C4-2B (cell line): Measurements from ENCODE around the gene CCDC28B.

Source experiments
- ZFX ChIP-seq: fragments of 450-650 bp; IDR thresholded peaks from 2 replicates; pipeline ENCODE4 v1.6.1; 2017
- TF ChIP-seq, protein P1 (sequence below): fragments of 450-650 bp; conservative IDR thresholded peaks from 2 replicates; pipeline ENCODE4 v1.5.1; 2017; ENCODE audit warnings: mild to moderate bottlenecking

DNA sequence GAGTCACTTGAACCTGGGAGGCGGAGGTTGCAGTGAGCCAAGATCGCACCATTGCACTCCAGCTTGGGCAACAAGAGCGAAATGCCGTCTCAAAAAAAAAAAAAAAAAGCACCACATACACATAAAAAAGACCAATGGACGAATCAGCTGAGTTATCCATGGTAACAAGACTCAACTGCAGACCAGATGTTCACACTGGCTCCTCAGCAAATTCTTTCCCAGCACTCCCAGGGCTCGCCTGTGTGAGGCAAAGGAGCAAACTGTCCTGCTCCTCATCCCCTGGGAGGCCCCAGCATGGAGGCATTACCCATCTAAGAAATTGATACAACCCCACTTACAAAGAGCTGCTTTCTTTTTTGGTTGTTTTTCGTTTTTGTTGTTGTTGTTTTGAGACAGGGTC, 18.6 kb downstream of the CCDC28B start:
- TF ChIP-seq, protein P1, sequence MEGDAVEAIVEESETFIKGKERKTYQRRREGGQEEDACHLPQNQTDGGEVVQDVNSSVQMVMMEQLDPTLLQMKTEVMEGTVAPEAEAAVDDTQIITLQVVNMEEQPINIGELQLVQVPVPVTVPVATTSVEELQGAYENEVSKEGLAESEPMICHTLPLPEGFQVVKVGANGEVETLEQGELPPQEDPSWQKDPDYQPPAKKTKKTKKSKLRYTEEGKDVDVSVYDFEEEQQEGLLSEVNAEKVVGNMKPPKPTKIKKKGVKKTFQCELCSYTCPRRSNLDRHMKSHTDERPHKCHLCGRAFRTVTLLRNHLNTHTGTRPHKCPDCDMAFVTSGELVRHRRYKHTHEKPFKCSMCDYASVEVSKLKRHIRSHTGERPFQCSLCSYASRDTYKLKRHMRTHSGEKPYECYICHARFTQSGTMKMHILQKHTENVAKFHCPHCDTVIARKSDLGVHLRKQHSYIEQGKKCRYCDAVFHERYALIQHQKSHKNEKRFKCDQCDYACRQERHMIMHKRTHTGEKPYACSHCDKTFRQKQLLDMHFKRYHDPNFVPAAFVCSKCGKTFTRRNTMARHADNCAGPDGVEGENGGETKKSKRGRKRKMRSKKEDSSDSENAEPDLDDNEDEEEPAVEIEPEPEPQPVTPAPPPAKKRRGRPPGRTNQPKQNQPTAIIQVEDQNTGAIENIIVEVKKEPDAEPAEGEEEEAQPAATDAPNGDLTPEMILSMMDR, result no peak
- TF ChIP-seq ZFX, result no peak
